GM23338 (cell line): ENCODE measurements around the gene ASB8. TPM values are rescaled to one million over a fixed set of nuclear protein-coding genes. Genes with fewer than 3 reads are reported as not detected.

Experiments used
- ATAC-seq: fragments of 200-7000 bp; cut with Tn5 transposase; 3 replicates; pipeline ENCODE4 v1.9.1; 2020
- DNase-seq: peaks from one replicate; pipeline ENCODE4 v3.0.0-alpha.2; 2015; ENCODE audit warnings: low spot score
- H2AFZ ChIP-seq: fragments of 200-600 bp; sonication (generic); 2 replicates; pipeline ENCODE4 v1.8.0; 2016; ENCODE audit warnings: antibody characterized with exemption, mild to moderate bottlenecking, moderate library complexity
- H3F3A ChIP-seq: fragments of 200-600 bp; sonication (generic); replicated peaks from 2 replicates; pipeline ENCODE4 v1.8.0; 2017; ENCODE audit warnings: antibody characterized with exemption, mixed run types, low read depth
- H3K27ac ChIP-seq: fragments of 200-600 bp; sonication (generic); 2 replicates; pipeline ENCODE4 v1.6.1; 2016; ENCODE audit warnings: low read depth
- H3K27me3 ChIP-seq: fragments of 200-600 bp; sonication (generic); 2 replicates; pipeline ENCODE4 v1.8.0; 2016; ENCODE audit warnings: mild to moderate bottlenecking, mixed run types, moderate library complexity; ENCODE audit not compliant: insufficient read depth
- H3K36me3 ChIP-seq: fragments of 200-600 bp; sonication (generic); 2 replicates; pipeline ENCODE4 v1.8.0; 2016; ENCODE audit warnings: mild to moderate bottlenecking; ENCODE audit not compliant: insufficient read depth
- H3K4me1 ChIP-seq: fragments of 200-600 bp; sonication (generic); 2 replicates; pipeline ENCODE4 v1.8.0; 2016; ENCODE audit warnings: mild to moderate bottlenecking, moderate library complexity; ENCODE audit not compliant: insufficient read depth
- H3K4me2 ChIP-seq: fragments of 200-600 bp; sonication (generic); 2 replicates; pipeline ENCODE4 v1.7.1; 2017; ENCODE audit warnings: mixed run types
- H3K4me3 ChIP-seq: fragments of 200-600 bp; sonication (generic); 2 replicates; pipeline ENCODE4 v1.6.1; 2016; ENCODE audit warnings: mixed run types
- H3K79me2 ChIP-seq: fragments of 200-600 bp; sonication (generic); replicated peaks from 2 replicates; pipeline ENCODE4 v1.8.0; 2017; ENCODE audit warnings: mild to moderate bottlenecking; ENCODE audit not compliant: insufficient read depth
- H3K9me2 ChIP-seq: fragments of 200-600 bp; sonication (generic); 2 replicates; pipeline ENCODE4 v1.8.0; 2017; ENCODE audit not compliant: insufficient read depth
- H4K20me1 ChIP-seq: fragments of 200-600 bp; sonication (generic); replicated peaks from 2 replicates; pipeline ENCODE4 v1.8.0; 2017; ENCODE audit warnings: mild to moderate bottlenecking; ENCODE audit not compliant: insufficient read depth
- H3K27ac Mint-ChIP-seq: 2 replicates; pipeline ENCODE4 v1.8.0; 2020; ENCODE audit warnings: inconsistent platforms, mild to moderate bottlenecking, moderate library complexity, mixed read lengths
- H3K27me3 Mint-ChIP-seq: 3 replicates; pipeline ENCODE4 v1.8.0; 2022; ENCODE audit warnings: low read depth, mild to moderate bottlenecking, moderate library complexity, mixed read lengths, inconsistent platforms; ENCODE audit not compliant: insufficient read depth, poor library complexity
- H3K36me3 Mint-ChIP-seq: 3 replicates; pipeline ENCODE4 v1.8.0; 2021; ENCODE audit warnings: low read depth, mild to moderate bottlenecking, inconsistent platforms, moderate library complexity, mixed read lengths
- H3K4me1 Mint-ChIP-seq: 3 replicates; pipeline ENCODE4 v1.8.0; 2020; ENCODE audit warnings: mild to moderate bottlenecking, inconsistent platforms, mixed read lengths
- H3K4me3 Mint-ChIP-seq: 3 replicates; pipeline ENCODE4 v1.8.0; 2021; ENCODE audit warnings: moderate library complexity, mild to moderate bottlenecking, inconsistent platforms, mixed read lengths
- H3K9me3 Mint-ChIP-seq: 3 replicates; pipeline ENCODE4 v1.8.0; 2020; ENCODE audit warnings: moderate library complexity, mild to moderate bottlenecking, inconsistent platforms, mixed read lengths
- CREB1 ChIP-seq: fragments of 250-450 bp; sonication (Bioruptor Pico); IDR thresholded peaks from 2 replicates; pipeline ENCODE4 v1.5.0; 2020; ENCODE audit warnings: low read depth, mild to moderate bottlenecking, moderate library complexity
- CTCF ChIP-seq, 2 experiments: fragments of 200-600 bp in 1 of 2; sonication (generic) in 1 of 2; conservative IDR thresholded peaks; 2 replicates each; pipeline versions ENCODE4 v1.5.1 to v1.6.1; 2016 to 2017; ENCODE audit warnings: antibody characterized with exemption in 2 of 2, low read depth in 2 of 2, mild to moderate bottlenecking in 2 of 2, moderate library complexity in 1 of 2
- EZH2 ChIP-seq: fragments of 200-600 bp; sonication (generic); IDR thresholded peaks from one replicate; pipeline ENCODE4 v1.8.0; 2017; ENCODE audit warnings: antibody characterized with exemption, mild to moderate bottlenecking, low read depth; ENCODE audit not compliant: unreplicated experiment
- JUNB ChIP-seq: IDR thresholded peaks from one replicate; pipeline ENCODE4 v1.6.1; 2016; ENCODE audit warnings: antibody characterized with exemption; ENCODE audit not compliant: unreplicated experiment
- NANOG ChIP-seq: IDR thresholded peaks from 2 replicates; pipeline ENCODE4 v1.6.1; 2016; ENCODE audit warnings: antibody characterized with exemption, borderline replicate concordance
- POLR2AphosphoS5 ChIP-seq: IDR thresholded peaks from 2 replicates; pipeline ENCODE4 v1.6.1; 2016; ENCODE audit warnings: antibody characterized with exemption, low read depth
- STAT1 ChIP-seq: IDR thresholded peaks from one replicate; pipeline ENCODE4 v1.6.1; 2016; ENCODE audit warnings: antibody characterized with exemption; ENCODE audit not compliant: unreplicated experiment
- ZNF114 ChIP-seq: fragments of 250-450 bp; sonication (Bioruptor Pico); IDR thresholded peaks from 2 replicates; pipeline ENCODE4 v1.5.0; 2020; ENCODE audit warnings: mild to moderate bottlenecking, moderate library complexity
- ZNF331 ChIP-seq: fragments of 250-450 bp; sonication (Bioruptor Pico); IDR thresholded peaks from 2 replicates; pipeline ENCODE4 v1.5.0; 2020; ENCODE audit warnings: low read depth, mild to moderate bottlenecking, moderate library complexity
- polyA plus RNA-seq: library from polyadenylated mRNA; unstranded; fragments of >200 nt; fragmentation: Nextera tagmentation; extraction: Ambion mirVana; gene quantifications from 2 replicates; pipeline ENCODE4 v1.2.1, GENCODE V29; 2016
- total RNA-seq: library from RNA; depleted of rRNA; stranded (reverse); fragments of >200 nt; shearing (Covaris generic); gene quantifications from 2 replicates; pipeline ENCODE4 v1.2.3, GENCODE V29; 2014
- TF ChIP-seq, protein P1 (sequence below): IDR thresholded peaks from 2 replicates; pipeline ENCODE4 v1.6.1; 2016; ENCODE audit warnings: antibody characterized with exemption
- TF ChIP-seq, protein P2 (sequence below): fragments of 250-450 bp; sonication (Bioruptor Pico); IDR thresholded peaks from 2 replicates; pipeline ENCODE4 v1.5.0; 2020; ENCODE audit warnings: mild to moderate bottlenecking, moderate library complexity

ASB8 gene
- total and polyA plus RNA-seq, 2 experiments from 2014 or later: 5.4 to 8.4 TPM

DNA sequence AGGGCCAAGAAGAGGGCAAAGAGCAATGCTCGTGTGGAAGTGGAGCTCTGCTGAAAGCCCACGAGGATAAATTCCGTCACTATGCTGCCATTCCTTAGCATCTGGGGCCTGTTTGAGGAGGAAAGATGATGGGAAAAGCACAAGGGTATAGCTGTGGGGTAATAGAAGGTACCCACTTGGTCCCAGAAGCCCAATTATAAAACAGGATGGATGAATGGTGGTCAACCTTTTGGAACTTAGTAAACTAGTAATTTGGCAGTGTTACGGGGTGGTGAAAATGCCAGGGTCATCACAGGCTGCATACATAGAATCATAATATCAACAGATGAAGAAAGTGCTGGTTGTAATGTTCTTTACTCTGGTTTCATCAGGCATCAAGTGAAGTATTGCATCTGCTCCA is 45.9 kb upstream of the ASB8 start, which contains the start of gene OR10AD1 (continued):
- TF ChIP-seq ZNF114 (CRISPR knock-in tag) (no peak), EZH2 (no peak), ZNF331 (CRISPR knock-in tag) (no peak), STAT1 (no peak), NANOG (no peak)
- TF ChIP-seq, protein P1, sequence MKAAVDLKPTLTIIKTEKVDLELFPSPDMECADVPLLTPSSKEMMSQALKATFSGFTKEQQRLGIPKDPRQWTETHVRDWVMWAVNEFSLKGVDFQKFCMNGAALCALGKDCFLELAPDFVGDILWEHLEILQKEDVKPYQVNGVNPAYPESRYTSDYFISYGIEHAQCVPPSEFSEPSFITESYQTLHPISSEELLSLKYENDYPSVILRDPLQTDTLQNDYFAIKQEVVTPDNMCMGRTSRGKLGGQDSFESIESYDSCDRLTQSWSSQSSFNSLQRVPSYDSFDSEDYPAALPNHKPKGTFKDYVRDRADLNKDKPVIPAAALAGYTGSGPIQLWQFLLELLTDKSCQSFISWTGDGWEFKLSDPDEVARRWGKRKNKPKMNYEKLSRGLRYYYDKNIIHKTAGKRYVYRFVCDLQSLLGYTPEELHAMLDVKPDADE: no peak

- Histone ChIP-seq H3K4me2 (no peak overlapping the region), H3K79me2 (no peaks in the 10 kb centered on the region), H3K4me1 (no peaks in the 10 kb centered on the region), H2AFZ (no peak overlapping the region), H3K27me3 (peaks cover 59% of the 10 kb centered on the region), H3F3A (no peaks in the 10 kb centered on the region), H4K20me1 (no peaks in the 10 kb centered on the region), H3K9me2 (no peaks in the 10 kb centered on the region), H3K4me3 (no peak overlapping the region), H3K36me3 (0 out of 2 replicates have a peak, but pooled peaks cover 10% of the 10 kb centered on the region), H3K27ac (no peak overlapping the region)
- DNase-seq: no peak
- peaks cover 48% of the 10 kb centered on the region for H3K27me3 Mint-ChIP-seq
- H3K4me3 Mint-ChIP-seq: no peak overlapping the region
- H3K27ac Mint-ChIP-seq: no peak overlapping the region
- H3K36me3 Mint-ChIP-seq: peaks cover 45% of the 10 kb centered on the region
- peaks cover 3% of the 10 kb centered on the region; the same call in 1 of the 3 replicates for H3K4me1 Mint-ChIP-seq
- no peak for ATAC-seq
- H3K9me3 Mint-ChIP-seq: peaks cover 56% of the 10 kb centered on the region
- no peak for TF ChIP-seq CTCF (conservative IDR thresholded peaks at IDR 0.05; ENCODE audit: low read depth in 2 of 2)
- TF ChIP-seq, protein P1: no peak
- no peak for TF ChIP-seq EZH2
- TF ChIP-seq POLR2AphosphoS5: no peak
- no peak for TF ChIP-seq ZNF114 (CRISPR knock-in tag)
- no peak for TF ChIP-seq JUNB
- TF ChIP-seq, protein P2, sequence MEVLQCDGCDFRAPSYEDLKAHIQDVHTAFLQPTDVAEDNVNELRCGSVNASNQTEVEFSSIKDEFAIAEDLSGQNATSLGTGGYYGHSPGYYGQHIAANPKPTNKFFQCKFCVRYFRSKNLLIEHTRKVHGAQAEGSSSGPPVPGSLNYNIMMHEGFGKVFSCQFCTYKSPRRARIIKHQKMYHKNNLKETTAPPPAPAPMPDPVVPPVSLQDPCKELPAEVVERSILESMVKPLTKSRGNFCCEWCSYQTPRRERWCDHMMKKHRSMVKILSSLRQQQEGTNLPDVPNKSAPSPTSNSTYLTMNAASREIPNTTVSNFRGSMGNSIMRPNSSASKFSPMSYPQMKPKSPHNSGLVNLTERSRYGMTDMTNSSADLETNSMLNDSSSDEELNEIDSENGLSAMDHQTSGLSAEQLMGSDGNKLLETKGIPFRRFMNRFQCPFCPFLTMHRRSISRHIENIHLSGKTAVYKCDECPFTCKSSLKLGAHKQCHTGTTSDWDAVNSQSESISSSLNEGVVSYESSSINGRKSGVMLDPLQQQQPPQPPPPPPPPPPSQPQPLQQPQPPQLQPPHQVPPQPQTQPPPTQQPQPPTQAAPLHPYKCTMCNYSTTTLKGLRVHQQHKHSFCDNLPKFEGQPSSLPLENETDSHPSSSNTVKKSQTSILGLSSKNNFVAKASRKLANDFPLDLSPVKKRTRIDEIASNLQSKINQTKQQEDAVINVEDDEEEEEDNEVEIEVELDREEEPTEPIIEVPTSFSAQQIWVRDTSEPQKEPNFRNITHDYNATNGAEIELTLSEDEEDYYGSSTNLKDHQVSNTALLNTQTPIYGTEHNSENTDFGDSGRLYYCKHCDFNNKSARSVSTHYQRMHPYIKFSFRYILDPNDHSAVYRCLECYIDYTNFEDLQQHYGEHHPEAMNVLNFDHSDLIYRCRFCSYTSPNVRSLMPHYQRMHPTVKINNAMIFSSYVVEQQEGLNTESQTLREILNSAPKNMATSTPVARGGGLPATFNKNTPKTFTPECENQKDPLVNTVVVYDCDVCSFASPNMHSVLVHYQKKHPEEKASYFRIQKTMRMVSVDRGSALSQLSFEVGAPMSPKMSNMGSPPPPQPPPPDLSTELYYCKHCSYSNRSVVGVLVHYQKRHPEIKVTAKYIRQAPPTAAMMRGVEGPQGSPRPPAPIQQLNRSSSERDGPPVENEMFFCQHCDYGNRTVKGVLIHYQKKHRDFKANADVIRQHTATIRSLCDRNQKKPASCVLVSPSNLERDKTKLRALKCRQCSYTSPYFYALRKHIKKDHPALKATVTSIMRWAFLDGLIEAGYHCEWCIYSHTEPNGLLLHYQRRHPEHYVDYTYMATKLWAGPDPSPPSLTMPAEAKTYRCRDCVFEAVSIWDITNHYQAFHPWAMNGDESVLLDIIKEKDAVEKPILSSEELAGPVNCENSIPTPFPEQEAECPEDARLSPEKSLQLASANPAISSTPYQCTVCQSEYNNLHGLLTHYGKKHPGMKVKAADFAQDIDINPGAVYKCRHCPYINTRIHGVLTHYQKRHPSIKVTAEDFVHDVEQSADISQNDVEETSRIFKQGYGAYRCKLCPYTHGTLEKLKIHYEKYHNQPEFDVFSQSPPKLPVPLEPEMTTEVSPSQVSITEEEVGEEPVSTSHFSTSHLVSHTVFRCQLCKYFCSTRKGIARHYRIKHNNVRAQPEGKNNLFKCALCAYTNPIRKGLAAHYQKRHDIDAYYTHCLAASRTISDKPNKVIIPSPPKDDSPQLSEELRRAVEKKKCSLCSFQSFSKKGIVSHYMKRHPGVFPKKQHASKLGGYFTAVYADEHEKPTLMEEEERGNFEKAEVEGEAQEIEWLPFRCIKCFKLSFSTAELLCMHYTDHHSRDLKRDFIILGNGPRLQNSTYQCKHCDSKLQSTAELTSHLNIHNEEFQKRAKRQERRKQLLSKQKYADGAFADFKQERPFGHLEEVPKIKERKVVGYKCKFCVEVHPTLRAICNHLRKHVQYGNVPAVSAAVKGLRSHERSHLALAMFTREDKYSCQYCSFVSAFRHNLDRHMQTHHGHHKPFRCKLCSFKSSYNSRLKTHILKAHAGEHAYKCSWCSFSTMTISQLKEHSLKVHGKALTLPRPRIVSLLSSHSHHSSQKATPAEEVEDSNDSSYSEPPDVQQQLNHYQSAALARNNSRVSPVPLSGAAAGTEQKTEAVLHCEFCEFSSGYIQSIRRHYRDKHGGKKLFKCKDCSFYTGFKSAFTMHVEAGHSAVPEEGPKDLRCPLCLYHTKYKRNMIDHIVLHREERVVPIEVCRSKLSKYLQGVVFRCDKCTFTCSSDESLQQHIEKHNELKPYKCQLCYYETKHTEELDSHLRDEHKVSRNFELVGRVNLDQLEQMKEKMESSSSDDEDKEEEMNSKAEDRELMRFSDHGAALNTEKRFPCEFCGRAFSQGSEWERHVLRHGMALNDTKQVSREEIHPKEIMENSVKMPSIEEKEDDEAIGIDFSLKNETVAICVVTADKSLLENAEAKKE (CRISPR knock-in tag): no peak
- TF ChIP-seq CREB1: no peak
- TF ChIP-seq ZNF331 (CRISPR knock-in tag): no peak
- TF ChIP-seq STAT1: no peak
- no peak for TF ChIP-seq NANOG
Observed at GRCh38 chr12:48202766-48203165, 45.5 kb upstream of the ASB8 start.
